ENCODE data around the gene SLC25A52.
"Not testable (repeated sequence)": the region's sequence is repeated elsewhere in the genome, so short reads cannot be mapped to it uniquely, and the experiment has no call there.

SLC25A52 gene, protein sequence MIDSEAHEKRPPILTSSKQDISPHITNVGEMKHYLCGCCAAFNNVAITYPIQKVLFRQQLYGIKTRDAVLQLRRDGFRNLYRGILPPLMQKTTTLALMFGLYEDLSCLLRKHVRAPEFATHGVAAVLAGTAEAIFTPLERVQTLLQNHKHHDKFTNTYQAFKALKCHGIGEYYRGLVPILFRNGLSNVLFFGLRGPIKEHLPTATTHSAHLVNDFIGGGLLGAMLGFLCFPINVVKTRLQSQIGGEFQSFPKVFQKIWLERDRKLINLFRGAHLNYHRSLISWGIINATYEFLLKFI

GRCh38 chr18:31760695-31761094 lies at the start of gene SLC25A52:
Gene SLC25A52 (minus strand): TSS chr18:31760880. CDS start chr18:31760661, 219 bp downstream.
- no peak for DNase-seq

DNA sequence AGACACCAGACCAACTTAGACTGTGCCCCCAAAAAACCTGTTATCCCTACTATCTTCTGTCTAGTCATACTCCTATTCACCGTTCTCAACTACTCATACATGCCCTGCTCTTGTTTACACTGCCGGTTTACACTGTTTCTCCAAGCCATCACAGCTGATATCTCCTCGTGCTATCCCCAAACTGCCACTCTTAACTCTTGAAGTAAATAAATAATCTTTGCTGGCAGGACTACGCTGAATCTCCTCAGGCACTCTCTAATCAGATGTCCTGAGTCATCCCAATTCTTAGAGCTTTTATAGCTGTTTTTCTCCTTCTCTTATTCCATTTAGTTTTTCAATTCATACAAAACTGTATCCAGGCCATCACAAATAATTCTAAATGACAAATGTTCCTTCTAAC lies 48.4 kb upstream of the SLC25A52 start:
- not testable (repeated sequence) for DNase-seq

- DNase-seq, result no peak
Observed at GRCh38 chr18:31801078-31801477, 40.4 kb upstream of the SLC25A52 start.

GRCh38 chr18:31799257-31799656 lies 38.6 kb upstream of the SLC25A52 start:
- DNase-seq, result not testable (repeated sequence)

- DNase-seq, result no peak
Observed at GRCh38 chr18:31798399-31798798, 37.7 kb upstream of the SLC25A52 start.

DNA sequence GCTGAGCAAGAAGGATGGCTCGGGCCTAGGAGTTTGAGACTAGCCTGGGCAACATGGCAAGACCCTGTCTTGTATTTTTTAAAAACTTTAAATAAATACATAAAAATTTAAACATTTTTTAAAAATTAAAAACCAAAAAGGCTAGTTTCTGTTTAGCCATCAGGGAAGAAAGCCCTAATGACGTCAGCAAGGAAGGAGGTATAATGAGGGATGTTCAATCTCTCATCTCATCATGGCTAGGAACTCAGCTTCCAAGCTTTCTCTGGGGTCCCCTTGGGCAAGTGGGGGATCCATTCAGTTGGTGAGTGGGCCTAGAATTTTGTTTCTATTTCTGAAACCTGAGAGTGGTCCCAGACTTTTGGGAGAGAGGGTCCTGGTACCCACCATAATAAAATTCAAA lies 35.1 kb upstream of the SLC25A52 start:
- no peak for DNase-seq

DNA sequence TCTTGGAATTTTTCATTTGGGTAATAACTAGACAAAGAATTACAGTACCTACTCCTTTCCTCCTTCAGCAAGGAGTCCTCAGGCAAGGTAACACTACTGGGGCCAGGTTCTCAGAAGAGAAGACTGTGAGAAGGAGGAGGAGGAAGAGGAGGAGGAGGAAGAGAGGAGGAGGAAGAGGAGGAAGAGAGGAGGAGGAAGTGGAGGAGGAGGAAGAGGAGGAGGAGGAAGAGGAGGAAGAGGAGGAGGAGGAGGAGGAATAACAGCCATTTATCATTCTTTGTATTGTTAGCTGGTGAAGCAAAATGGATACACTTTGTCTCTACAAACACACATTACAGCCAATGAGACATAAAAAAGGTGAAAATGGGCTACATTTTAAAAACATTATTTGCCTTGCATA lies 32.9 kb upstream of the SLC25A52 start:
- no peak for DNase-seq

- DNase-seq, result no peak
Observed at GRCh38 chr18:31792580-31792911, 31.9 kb upstream of the SLC25A52 start.

GRCh38 chr18:31791817-31792579 lies 31.3 kb upstream of the SLC25A52 start:
- no peak for DNase-seq

- DNase-seq, result no peak
Observed at GRCh38 chr18:31789409-31789808, 28.7 kb upstream of the SLC25A52 start.

- no peak for DNase-seq
Observed at GRCh38 chr18:31783059-31783458, 22.4 kb upstream of the SLC25A52 start.

GRCh38 chr18:31778391-31778950 lies 17.8 kb upstream of the SLC25A52 start:
- DNase-seq, result no peak

DNA sequence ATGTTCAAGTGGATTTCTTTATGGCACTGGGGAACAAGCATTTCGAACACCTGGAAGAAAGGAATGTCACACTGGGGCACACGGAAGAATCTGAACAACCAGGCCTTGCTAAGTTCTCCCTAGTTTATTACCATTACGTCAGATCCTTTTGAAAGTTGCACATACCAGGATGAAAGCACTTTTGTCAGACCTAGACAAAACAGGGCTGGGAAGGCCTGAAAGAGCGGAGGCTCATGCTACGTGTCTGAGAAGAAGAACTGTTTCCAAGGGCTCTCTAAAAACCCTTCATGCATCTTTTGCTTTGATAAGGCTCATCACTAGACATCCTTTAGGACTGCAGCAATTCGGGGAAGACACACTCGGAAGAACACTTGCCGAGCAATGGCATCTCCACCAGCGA lies 15.4 kb upstream of the SLC25A52 start:
- no peak for DNase-seq

GRCh38 chr18:31774962-31775361 lies 14.3 kb upstream of the SLC25A52 start:
- no peak for DNase-seq

GRCh38 chr18:31774477-31774785 lies 13.8 kb upstream of the SLC25A52 start:
- no peak for DNase-seq

- no peak for DNase-seq
Observed at GRCh38 chr18:31773774-31774476, 13.2 kb upstream of the SLC25A52 start.

- no peak for DNase-seq
Observed at GRCh38 chr18:31772699-31773098, 12.0 kb upstream of the SLC25A52 start.

DNA sequence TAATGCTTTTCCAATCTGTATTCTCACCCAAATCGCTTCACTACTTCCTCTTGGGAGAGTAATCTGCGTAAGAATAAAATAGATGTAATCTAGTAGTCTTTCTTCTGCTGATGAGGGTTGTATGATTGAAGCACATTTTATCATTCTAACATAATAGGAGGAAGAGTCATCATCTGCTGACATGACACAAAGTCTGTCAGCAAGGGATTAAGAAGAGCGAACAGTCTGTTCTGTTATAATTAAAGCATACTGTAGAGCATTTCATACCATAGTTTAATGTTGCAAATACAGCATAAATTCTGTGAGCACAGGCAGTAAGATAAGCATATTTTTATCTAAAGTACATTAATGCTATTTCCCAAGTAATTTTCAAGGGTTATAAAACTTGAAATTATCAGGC lies 10.4 kb downstream of the SLC25A52 start:
- no peak for DNase-seq

- DNase-seq, result no peak
Observed at GRCh38 chr18:31746396-31746795, 14.3 kb downstream of the SLC25A52 start.

- DNase-seq, result no peak
Observed at GRCh38 chr18:31744321-31745067, 16.2 kb downstream of the SLC25A52 start.

- DNase-seq, result not testable (repeated sequence)
Observed at GRCh38 chr18:31743600-31743999, 17.1 kb downstream of the SLC25A52 start.

GRCh38 chr18:31741097-31741735 lies 19.5 kb downstream of the SLC25A52 start:
- DNase-seq, result peak; percentile 9

Data from HCEC 1CT (cell line).